Middle frontal gyrus (tissue), 1 donor: Measurements from ENCODE around the gene SUPT6H.

ENCODE experiments used
- DNase-seq: peaks from one replicate; pipeline ENCODE4 v3.0.0-alpha.2; 2015; ENCODE audit warnings: low spot score; ENCODE audit errors: extremely low spot score

The SUPT6H gene

DNA sequence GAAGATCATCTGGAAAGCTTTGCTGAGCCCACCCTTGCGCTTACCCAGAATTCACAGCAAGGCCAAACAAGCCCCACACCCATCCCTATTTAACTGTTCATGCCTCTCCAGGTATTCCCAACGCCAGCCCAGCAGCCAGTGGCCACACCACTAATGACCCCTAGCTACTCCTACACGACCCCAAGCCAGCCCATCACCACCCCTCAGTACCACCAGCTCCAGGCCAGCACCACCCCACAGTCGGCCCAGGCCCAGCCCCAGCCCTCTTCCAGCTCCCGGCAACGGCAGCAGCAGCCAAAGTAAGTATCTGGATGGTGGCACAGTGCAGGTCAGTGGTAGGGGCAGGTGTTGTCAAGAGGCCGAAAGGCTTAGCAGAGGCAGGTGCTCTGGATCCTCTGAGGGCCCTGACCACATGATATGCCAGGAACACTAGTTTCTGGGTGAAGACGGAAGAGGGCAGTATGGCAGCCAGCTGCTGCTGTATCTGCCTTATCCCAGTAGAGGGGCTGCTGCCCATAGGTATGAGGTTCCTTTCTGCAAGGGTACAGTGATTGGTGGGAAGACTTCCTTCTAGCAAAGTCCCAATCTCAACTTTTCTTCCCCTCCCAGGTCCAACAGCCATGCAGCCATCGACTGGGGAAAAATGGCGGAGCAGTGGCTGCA lies 39.0 kb downstream of the SUPT6H start:
- no peak for DNase-seq

DNA sequence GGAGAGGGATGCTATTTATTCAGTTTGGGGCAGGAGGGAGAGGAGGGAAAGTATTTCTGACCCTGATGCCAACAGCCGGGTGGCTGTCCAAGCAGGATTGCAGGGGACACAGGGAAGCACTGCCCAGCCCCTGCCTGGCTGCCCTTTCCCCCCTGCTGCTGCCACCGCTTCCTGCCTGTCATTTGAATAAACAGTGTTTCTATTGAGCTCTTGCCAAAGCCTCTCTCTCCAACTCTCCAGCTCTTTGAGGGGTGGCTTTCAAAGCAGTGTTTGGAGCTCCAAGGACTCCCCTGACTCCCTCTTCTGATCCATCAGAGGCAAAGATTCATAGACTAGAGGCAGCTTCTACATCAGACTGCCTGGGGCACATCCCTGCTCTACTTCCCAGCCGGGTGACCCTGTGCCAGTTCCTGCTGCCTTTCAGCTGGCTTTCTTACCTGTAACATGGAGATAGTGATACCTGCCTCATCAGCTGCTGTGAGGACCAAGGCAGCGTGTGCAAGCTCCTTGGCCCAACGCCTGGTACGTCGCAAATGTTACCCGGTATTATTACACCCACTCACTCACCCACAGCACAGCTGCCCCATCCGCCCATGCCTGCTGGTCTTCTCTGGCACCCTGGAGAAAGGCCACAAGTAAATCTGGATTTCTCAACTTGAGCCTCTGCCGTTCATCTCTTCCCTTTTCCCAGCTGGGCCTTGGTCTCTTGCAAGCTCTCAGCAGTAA lies 40.2 kb downstream of the SUPT6H start:
- peak; percentile 50 for DNase-seq

DNA sequence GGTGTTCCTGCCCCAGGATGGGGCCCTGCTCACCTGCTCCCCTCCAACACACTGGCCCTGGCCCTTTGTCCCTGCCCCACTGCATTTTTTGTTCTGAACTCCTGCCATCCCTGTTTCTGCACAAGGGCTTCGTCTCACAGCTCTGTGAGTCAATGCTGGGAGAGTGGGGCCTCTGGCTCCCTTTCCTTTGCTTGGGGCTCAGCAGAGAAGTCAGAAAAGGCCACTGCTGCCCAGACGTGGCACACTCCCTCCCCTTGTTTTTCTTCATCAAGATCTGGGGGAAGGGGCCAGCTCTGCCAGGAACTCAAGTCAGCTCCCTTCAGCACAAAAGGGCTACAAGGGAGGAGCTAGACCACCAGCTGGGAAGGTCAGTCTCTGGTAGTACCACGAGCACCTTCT lies 40.7 kb downstream of the SUPT6H start:
- DNase-seq: no peak

DNA sequence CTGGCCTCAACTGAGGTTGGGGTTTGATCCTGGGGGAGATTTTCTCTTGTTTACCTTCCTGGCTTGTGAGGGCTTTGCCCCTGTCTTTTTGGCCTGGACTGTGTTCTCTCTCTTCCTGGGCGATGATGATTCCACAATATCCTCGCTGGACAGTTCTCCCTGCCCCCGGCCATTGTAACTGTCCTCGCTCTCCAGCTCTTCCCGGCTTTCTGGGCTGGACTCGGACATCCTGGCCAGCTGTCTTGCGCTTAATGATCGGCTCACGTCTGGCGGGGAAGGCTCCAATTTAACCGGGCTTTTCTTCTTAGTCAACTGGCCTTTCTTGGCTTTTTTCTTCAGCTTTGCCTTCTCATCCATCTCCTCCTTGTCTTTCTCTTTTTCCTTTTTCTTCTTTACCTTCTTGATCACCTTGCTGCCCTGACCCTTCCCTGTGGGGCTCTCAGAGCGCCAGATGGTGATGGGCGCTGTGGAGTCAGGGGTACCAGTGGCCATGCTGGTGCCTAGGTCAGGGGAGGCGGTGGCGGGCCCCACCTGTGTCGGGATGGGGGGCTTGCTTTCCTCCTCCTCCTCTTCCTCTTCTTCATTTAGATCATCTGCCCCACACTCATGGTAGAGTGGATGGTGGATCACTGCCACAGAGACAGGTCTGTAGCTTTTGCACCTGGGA lies 41.7 kb downstream of the SUPT6H start:
- DNase-seq: no peak

DNA sequence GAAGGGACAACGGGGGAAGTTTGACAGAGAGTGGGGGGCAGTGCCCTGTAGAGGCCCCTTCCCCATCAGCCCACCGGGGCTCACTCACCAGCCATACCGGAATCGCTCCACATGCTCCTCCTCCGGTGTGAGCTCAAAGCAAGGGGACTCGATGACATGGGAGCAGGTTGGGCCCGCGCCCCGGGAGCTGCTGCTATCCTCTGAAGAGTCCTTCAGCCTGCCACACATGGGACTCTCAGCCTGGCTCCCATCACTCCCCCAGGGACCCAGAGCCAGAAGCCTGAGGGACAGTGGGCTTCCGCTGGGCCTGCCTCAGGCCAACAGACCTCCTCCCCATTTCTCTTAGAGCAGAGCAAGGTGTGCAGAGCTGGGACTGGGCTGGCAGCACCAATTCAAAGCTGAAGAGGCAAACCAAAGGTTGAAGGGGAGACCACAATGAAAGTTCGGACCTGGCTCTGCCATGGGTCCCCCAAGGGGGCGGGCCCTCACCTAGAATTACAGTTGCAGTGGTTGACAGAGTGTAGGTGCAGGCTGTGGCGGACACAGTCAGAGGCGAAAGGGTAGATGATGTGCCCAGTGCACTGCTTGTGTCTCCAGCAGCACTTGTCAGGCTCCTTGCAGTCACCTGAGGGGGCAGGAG lies 42.3 kb downstream of the SUPT6H start:
- DNase-seq: no peak

DNA sequence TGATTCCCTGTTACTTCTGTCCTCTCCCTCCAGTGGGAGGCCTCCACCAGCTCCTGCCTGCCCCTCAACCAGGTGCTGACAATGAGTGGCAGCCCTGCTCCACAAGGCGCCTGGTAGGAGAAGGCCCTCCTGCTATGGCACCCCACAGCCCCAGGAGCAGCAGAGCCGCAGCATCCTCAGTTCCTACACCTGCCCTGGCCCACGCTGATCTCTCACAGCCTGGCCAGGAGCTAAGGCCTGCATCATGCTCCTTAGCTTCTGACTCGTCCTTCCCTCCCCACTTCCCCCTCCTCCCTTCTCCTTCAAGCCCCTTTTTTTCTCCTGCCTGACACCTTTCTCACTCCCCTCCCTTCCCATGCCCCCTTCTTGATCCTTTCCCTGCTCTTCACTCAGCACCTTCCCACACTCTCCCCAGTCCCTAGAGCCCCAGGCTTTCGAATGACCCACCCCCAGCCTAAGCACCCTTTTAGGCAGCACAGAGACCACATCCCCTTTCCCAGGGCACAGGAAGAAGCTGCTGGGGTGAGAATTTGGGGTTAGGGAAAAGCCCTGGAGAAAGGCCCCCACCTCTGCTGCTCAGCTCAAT lies 43.2 kb downstream of the SUPT6H start:
- no peak for DNase-seq

DNA sequence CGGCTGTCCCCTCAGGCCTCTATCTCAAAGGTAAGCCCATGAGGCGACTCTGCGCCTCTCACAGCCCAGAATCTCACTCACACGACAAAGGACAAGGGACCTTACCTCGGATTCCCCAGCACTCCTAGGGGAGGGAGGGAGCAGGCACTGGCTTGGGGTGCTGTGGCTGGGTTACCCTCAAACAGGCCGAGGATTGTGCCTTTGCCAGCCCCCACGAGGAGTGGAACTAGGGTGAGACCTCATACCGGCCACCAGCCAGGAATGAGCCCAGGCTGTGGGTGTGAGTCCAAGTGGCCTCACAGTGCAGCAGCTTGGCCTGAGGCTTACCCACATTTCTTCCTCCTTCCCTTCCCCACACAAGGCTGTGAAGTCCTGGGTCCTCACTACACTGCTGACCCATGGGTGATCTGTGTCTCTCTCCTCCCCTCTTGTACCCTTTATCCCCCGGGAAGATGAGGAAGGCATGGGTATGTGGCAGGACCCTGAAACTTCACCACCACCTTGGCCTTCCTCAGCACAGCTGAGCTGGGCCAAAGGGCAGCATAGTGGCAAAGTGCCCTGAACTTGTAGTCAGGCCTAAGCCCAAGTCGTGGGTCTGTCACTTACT lies 43.8 kb downstream of the SUPT6H start:
- DNase-seq: no peak

DNA sequence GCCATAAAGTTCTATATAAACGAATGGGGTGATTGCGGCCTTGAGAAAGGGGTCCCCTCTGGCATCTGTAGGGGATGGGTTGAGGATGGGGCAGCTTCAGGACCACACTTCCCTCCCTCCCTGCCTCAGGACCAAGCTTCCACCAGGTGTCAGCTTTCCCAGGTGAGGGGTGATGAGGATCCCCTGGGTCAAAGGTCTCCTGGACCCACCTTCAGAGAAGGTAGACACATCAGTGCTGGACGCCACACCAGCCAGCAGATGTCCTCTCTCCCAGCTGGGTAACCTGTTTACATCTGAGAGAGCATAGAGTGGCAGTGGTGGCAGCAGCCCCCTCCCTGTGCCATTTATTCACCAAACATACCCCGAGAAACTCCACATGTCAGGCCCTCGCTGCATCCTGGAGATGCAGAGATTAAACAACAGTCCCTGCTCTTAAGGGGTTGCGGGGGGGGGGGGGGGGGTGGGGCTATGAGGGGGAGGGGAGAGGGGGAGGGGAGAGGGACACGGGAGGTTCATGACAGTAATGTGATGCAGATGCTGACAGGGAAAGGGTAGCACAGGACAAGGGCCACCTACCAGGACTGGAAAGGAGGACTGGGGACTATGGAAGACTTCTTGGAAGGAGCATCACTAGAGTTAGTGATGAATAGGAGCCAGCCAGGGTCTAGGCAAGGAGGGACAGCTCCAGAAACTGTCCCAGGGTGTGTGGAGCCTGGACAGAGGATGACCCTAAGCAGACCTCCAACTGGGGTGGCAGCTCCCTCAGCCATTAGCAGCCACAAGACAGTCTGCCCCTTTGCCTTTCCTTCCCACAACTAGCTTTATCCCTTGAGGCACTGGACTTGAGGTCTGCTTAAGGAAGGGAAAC lies 44.7 kb downstream of the SUPT6H start:
- DNase-seq: no peak

DNA sequence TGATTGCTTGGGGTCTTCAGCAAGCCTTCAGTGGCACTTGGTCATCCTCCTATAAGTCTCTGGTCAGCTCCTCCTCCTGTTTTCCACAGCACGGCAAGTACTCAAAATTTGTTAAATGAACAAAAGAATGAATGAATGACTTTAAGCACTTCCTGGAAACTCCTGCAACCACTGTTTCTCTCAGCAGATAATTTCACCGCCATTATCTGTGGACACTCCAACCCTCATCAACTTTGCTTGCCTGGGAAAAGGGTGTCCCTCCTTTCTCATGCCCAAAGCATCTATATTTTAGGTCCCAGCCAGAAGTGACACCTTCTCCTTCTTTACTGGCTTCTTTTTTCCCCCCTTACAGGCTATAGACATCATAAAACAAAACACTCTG lies 45.3 kb downstream of the SUPT6H start:
- DNase-seq: no peak

DNA sequence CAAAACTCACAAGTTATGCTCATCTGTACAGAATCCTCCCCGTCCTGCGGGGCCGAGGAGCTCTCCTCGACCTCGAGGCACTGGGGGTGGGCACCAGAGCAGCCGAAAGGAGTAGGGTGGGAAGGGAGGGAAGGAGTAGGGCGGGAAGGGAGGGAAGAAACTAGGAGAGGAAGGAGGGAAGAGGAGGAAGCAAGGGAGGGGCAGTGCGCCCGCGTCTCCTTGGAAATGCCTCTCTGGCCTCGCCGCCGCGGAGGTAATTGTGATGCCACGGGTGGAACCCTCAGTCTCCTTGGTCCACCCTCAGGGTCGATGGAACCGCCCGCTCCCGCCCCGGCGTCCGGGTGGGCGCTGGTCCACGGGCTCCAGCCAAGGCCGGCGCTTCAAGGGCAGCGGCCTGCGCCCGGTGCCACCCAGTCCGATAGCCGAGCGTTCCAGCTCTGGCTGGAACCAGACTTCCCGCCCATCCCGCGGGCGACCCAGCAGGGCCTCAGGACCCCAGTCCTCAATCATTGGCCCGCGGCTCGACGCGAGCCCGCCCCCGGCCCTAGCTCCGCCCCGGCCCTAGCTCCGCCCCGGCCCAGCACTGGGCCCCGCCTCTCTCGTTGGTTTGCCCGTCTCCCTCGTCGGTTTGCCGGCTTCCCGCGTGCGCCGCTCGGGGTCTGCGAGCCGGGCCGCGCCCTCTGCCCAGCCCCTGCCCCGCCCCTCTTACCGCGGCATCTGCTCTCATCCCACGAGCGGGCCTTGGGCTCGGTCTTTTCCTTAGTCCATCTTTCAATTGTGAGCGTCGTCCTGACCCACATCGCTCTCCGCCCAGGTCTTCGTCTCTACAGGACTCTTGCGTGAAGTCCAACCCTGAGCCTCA lies 49.1 kb downstream of the SUPT6H start:
- peak; percentile 68 for DNase-seq

DNA sequence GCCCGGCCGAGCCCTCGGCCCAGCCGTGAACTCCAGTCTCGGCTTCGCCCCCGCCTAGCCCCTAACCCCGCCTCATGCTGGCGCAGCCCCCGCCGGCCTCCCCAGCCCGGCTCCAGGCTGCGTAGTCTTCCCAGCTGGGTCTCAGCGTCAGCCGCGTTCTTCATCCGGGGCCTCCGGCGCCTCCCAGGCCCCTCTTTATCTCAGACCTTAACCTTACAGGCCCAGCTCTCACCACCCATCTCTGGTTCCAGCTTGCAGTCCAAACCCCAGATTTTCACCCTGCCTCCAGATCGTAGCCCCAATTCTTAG lies 49.7 kb downstream of the SUPT6H start, which contains the start of gene PROCA1:
Gene PROCA1, minus strand, starts transcription at position 166 of the 309 bp plus-strand sequence. CDS start 228 bp downstream, outside the sequence.
- DNase-seq: no peak

DNA sequence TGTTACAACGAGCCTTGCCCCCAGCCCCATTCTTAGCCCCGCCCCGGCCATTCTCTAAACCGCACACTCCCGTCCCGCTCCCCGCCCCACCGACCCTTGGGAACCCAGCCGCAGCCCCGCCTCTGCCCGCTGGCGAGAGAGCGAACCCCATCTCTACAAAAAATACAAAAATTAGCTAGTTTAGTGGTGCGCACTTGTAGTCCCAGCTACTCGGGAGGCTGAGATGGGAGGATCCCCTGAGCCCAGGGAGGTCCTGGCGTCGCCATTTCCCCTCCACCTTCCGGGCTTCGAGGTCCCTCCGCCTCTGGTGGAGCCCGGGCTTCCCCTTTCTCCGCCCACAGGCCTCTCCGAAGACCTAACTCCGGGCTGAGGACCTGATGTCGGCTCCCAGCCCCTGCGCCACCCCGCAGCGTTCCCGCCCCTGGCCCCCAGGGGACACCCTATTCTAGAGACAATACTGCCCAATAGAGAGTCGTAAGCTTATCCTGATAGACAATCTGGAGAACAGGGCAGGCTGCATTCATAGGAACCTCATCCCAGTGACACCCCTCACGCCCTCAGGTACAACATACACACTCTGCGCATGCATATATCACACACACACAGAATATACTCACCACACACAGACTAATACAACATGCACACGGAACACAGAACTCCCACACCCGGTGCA lies 50.2 kb downstream of the SUPT6H start:
- DNase-seq: no peak

DNA sequence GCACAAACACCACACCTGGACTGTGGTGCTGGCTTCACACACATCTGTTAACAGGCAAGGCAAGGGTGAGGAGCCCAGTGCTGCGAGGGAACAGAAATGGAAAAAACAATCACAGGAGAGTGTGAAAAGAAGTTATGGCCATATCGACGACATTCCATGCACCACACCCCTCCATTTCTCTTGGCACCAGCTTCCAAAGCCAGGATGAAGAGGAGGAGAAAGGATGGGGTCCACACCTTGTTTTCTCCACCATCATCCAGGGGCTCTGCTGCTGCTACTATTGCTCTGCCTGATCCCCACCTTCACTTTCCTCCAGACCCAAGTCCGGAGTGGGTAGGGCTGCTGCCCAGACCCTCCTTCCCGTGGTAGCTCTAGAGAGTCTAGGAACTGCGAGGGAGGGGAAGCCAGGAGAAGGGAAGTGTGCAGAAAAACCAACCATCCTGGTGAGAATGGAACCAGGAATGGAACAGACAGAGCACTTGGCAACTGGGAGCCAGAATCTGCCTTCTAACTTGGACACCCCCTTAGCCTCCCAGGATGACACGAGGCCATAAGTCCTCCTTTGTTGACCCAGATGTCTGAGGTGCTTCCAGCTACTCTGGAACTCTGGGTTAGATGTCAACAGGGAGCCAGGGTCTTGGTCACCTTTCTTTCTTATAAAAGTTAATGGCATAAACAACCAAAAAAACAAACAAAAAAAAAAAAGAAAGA lies 50.9 kb downstream of the SUPT6H start:
- no peak for DNase-seq

DNA sequence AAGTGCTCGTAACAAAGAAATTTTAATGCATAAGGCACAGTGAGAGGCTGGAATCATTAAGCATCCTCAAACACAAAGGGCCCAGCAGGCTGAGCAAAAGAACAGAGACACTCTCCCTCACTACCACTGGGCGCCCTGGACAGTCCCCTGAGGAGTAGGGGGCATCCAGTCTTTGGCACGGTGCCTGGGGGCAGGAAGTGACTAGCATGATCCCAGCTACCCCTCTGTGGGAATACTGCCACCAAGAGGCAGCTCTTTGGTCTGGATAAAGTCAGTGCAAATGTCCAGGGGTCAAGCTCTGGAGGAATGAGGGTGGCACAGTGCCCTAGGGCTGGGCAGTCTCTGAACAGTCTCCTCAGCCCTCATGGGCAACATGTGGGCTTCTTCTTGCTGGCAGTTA lies 52.3 kb downstream of the SUPT6H start:
- DNase-seq: no peak

DNA sequence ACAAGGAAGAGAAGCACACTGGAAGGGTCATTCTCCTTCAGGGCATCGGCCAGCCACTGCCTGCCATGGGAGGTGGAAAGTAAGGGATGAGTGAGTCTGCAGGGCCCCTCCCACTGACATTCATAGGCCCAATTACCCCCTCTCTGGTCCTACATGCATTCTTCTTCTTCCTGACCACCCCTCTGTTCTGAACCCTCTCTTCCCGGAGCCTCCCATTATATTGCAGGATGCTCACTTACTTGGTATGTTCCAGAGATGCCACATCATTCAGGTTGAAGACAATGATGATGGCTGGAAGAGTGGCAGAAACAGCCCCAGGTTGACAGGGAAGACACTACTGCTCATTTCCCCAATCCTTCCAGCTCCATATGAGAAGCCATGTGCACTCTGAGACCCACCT lies 53.2 kb downstream of the SUPT6H start:
- DNase-seq: no peak

DNA sequence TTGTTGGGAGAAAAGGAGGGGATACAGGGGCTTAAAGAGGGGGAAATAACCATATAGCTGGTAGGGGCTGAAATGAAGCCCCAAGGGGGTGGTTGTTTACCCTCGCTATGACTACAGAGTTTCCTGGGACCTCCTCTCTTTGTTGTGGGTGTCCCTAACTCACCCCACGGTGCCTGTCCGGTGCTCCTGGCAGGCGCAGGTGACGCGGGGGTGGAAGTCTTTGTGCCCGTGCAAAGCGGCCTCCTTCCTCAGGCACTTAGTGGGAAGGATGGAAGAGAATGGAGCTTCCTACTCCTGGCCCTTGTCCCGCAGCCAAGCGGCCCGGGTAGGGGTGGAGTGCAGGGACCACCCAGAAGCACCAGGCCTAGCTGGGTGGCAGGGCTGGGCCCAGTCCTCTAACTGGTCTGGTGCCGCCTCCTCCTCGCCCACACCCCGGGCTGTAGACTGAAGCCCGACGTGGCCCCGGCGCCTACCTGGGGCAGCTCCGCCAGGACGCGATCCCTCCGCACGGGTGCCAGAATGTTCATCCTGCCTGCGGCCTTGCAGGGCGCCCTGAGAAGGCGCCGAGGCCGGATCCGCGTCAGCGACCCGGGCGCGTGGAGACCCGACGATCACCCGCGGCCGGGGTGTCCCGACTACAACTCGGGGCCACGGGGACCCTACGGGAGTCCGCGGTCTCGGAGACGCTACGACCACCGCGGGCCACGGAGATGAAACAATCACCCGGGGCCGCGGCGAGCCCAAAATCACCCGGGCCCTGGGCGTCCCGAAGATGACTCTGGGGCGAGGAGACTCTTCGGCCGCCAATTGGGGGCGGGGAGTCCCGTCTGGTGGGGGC lies 55.0 kb downstream of the SUPT6H start:
- DNase-seq: no peak

DNA sequence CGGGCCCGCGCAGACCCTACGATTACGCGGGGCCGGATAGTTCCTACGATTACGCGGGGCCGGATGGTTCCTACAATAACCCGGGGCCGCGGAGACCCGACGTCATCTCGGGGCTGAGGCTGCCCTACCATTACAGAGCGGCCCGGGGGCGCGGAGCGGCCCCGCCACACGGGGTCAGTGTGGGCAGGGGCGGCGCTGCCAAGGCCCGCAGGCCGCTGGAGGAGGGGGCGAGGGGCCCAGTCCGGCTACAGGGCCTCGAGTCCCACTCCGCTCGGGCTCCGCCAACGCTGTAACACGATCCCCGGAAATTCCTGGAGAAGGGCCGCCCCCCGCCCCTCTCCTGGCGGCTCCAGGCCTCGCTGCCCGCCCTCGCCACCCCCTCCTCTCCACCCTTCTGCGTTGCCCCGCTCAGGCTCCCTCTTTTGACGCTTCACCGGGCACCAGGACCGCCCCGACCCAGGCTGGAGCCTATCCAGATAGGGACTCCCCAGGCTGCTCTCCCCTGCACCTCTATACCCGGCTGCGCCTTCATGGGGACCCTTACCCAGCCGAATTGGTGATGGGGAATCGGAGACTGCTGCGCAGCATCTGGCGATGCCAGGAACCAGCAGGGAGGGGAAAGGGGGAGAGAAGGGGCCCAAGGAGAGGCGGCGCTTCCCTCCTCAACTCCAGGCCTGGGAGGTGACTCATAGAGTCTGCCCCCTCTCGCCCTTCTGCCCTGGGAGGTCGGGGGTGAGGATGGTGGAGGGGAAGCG lies 55.8 kb downstream of the SUPT6H start, which contains the start of gene RAB34:
Gene RAB34, minus strand, starts transcription at position 291 of the 755 bp plus-strand sequence. CDS start 602 bp downstream, outside the sequence.
- no peak for DNase-seq
